Left hindlimb (tissue), 1 donor: ENCODE data around the gene CACNA1C.

Source experiments
- DNase-seq: peaks from one replicate; pipeline ENCODE4 v3.0.0-alpha.2; 2018

CACNA1C gene

GRCh38 chr12:2654311-2654710 lies 601.5 kb downstream of the CACNA1C start:
- DNase-seq = no peak

GRCh38 chr12:2654741-2655140 lies 602.0 kb downstream of the CACNA1C start:
- no peak for DNase-seq

GRCh38 chr12:2662524-2662923 lies 609.7 kb downstream of the CACNA1C start:
- DNase-seq = no peak

- no peak for DNase-seq
Measured at GRCh38 chr12:2664721-2665577, 612.2 kb downstream of the CACNA1C start.

GRCh38 chr12:2666411-2666810 lies 613.6 kb downstream of the CACNA1C start:
- no peak for DNase-seq

GRCh38 chr12:2666846-2667245 lies 614.1 kb downstream of the CACNA1C start:
- DNase-seq = no peak

- DNase-seq = no peak
Measured at GRCh38 chr12:2667716-2668440, 615.1 kb downstream of the CACNA1C start.

GRCh38 chr12:2668816-2669215 lies 616.0 kb downstream of the CACNA1C start:
- DNase-seq = no peak

- no peak for DNase-seq
Measured at GRCh38 chr12:2669560-2669959, 616.8 kb downstream of the CACNA1C start.

GRCh38 chr12:2672863-2673262 lies 620.1 kb downstream of the CACNA1C start:
- no peak for DNase-seq

- no peak for DNase-seq
Measured at GRCh38 chr12:2673966-2674810, 621.4 kb downstream of the CACNA1C start.

- no peak for DNase-seq
Measured at GRCh38 chr12:2675776-2676175, 623.0 kb downstream of the CACNA1C start.

GRCh38 chr12:2677142-2677880 lies 624.5 kb downstream of the CACNA1C start:
- no peak for DNase-seq

GRCh38 chr12:2678426-2678825 lies 625.6 kb downstream of the CACNA1C start:
- DNase-seq = no peak

- DNase-seq = no peak
Measured at GRCh38 chr12:2679068-2679815, 626.5 kb downstream of the CACNA1C start.

- no peak for DNase-seq
Measured at GRCh38 chr12:2679816-2680675, 627.3 kb downstream of the CACNA1C start.

- DNase-seq = no peak
Measured at GRCh38 chr12:2680676-2681039, 627.9 kb downstream of the CACNA1C start.

GRCh38 chr12:2681450-2682205 lies 628.8 kb downstream of the CACNA1C start:
- no peak for DNase-seq

- no peak for DNase-seq
Measured at GRCh38 chr12:2682296-2683251, 629.8 kb downstream of the CACNA1C start.
